PC-9 (cell line): ENCODE results near the gene ZNF443. TPM values are rescaled to one million over a fixed set of nuclear protein-coding genes. Genes with fewer than 3 reads are reported as not detected.
A peak's percentile ranks its signal among the peaks of the same experiment; 100 is the strongest.
"Not testable (repeated sequence)": the region's sequence is repeated elsewhere in the genome, so short reads cannot be mapped to it uniquely, and the experiment has no call there.

Experiments
- BruUV-seq: library from RNA; stranded (reverse); fragments of 400-500 nt; replicated peaks from 2 replicates; lab custom pipeline; 2021; lab: Mats Ljungman, UMichigan
- CTCF ChIA-PET: fragments of 300-600 bp; sonication (Branson Sonifier 250); formaldehyde crosslinking; loops from one replicate; lab custom pipeline; 2022; ENCODE audit warnings: antibody characterized with exemption; lab: Charles Lee
- POLR2A ChIA-PET: fragments of 300-600 bp; sonication (Branson Sonifier 250); formaldehyde crosslinking; loops from one replicate; lab custom pipeline; 2022; ENCODE audit warnings: antibody characterized with exemption; ENCODE audit not compliant: unreplicated experiment; lab: Charles Lee
- DNase-seq, 2 experiments: peaks; one replicate each; pipeline versions ENCODE4 v3.0.0 to v3.0.0-alpha.2; 2015 to 2022; ENCODE audit warnings: mixed read lengths in 1 of 2
- H2AFZ ChIP-seq: fragments of 200-600 bp; sonication (generic); 2 replicates; pipeline ENCODE4 v1.8.1; 2017; ENCODE audit warnings: antibody characterized with exemption
- H3F3A ChIP-seq: fragments of 200-600 bp; sonication (generic); 2 replicates; pipeline ENCODE4 v1.8.1; 2017; ENCODE audit warnings: antibody characterized with exemption, mild to moderate bottlenecking, low read depth; ENCODE audit not compliant: insufficient read depth
- H3K27ac ChIP-seq: fragments of 200-600 bp; sonication (generic); 2 replicates; pipeline ENCODE4 v1.6.1; 2016; ENCODE audit warnings: mixed run types
- H3K27me3 ChIP-seq: fragments of 200-600 bp; sonication (generic); 2 replicates; pipeline ENCODE4 v1.6.1; 2016; ENCODE audit warnings: low read depth, mixed run types; ENCODE audit not compliant: insufficient read depth
- H3K36me3 ChIP-seq: fragments of 200-600 bp; sonication (generic); 2 replicates; pipeline ENCODE4 v1.6.1; 2016; ENCODE audit warnings: low read depth, mixed run types
- H3K4me1 ChIP-seq: fragments of 200-600 bp; sonication (generic); replicated peaks from 2 replicates; pipeline ENCODE4 v1.6.1; 2016; ENCODE audit warnings: mixed run types; ENCODE audit not compliant: insufficient read depth
- H3K4me2 ChIP-seq: fragments of 200-600 bp; sonication (generic); 2 replicates; pipeline ENCODE4 v1.6.1; 2017; ENCODE audit warnings: mixed run types
- H3K4me3 ChIP-seq: fragments of 200-600 bp; sonication (generic); 2 replicates; pipeline ENCODE4 v1.6.1; 2016; ENCODE audit warnings: mixed run types
- H3K79me2 ChIP-seq: fragments of 200-600 bp; sonication (generic); 2 replicates; pipeline ENCODE4 v1.6.1; 2017; ENCODE audit warnings: low read depth, mixed run types
- H3K9me2 ChIP-seq: fragments of 200-600 bp; sonication (generic); 2 replicates; pipeline ENCODE4 v1.8.1; 2017; ENCODE audit warnings: mild to moderate bottlenecking; ENCODE audit not compliant: insufficient read depth
- H3K9me3 ChIP-seq: fragments of 200-600 bp; sonication (generic); 2 replicates; pipeline ENCODE4 v1.8.1; 2016; ENCODE audit warnings: low read depth; ENCODE audit not compliant: insufficient read depth
- H4K20me1 ChIP-seq: fragments of 200-600 bp; sonication (generic); 2 replicates; pipeline ENCODE4 v1.8.1; 2017; ENCODE audit not compliant: insufficient read depth
- EZH2 ChIP-seq: fragments of 200-600 bp; sonication (generic); IDR thresholded peaks from 2 replicates; pipeline ENCODE4 v1.8.0; 2017; ENCODE audit warnings: antibody characterized with exemption, low read depth
- intact Hi-C: fragments of 100-400 bp; cut with micrococcal nuclease; formaldehyde crosslinking; loops from one replicate; pipeline ENCODE4 v1.10.0; 2022; ENCODE audit not compliant: unreplicated experiment
- total RNA-seq: library from RNA; stranded (reverse); gene quantifications from 2 replicates; pipeline ENCODE4 v1.2.3, GENCODE V29; 2021
- TF ChIP-seq, protein P1 (sequence below): fragments of 200-600 bp; sonication (generic); conservative IDR thresholded peaks from 2 replicates; pipeline ENCODE4 v1.6.1; 2017; ENCODE audit warnings: mixed run types, antibody characterized with exemption, mild to moderate bottlenecking, moderate library complexity

The ZNF443 gene
- total RNA-seq, 1 experiment from 2014 or later = 3.3 TPM

- no peaks in the 10 kb centered on the region for H3K4me1 ChIP-seq
- no peaks in the 10 kb centered on the region for H3K36me3 ChIP-seq
- H3F3A ChIP-seq = no peaks in the 10 kb centered on the region
- H3K4me2 ChIP-seq = no peak overlapping the region
- no peak overlapping the region for H3K27ac ChIP-seq
- H3K27me3 ChIP-seq = 0 out of 2 replicates have a peak, but pooled peaks cover 3% of the 10 kb centered on the region
- no peaks in the 10 kb centered on the region for H3K9me2 ChIP-seq
- peaks cover 49% of the 10 kb centered on the region for H3K9me3 ChIP-seq
- peak in 1 of 2 experiments; percentile 33 for DNase-seq
- BruUV-seq = no TSS peak
- no peak overlapping the region for H3K4me3 ChIP-seq
- H3K79me2 ChIP-seq = no peaks in the 10 kb centered on the region
- TF ChIP-seq EZH2 = no peak
- TF ChIP-seq, protein P1, sequence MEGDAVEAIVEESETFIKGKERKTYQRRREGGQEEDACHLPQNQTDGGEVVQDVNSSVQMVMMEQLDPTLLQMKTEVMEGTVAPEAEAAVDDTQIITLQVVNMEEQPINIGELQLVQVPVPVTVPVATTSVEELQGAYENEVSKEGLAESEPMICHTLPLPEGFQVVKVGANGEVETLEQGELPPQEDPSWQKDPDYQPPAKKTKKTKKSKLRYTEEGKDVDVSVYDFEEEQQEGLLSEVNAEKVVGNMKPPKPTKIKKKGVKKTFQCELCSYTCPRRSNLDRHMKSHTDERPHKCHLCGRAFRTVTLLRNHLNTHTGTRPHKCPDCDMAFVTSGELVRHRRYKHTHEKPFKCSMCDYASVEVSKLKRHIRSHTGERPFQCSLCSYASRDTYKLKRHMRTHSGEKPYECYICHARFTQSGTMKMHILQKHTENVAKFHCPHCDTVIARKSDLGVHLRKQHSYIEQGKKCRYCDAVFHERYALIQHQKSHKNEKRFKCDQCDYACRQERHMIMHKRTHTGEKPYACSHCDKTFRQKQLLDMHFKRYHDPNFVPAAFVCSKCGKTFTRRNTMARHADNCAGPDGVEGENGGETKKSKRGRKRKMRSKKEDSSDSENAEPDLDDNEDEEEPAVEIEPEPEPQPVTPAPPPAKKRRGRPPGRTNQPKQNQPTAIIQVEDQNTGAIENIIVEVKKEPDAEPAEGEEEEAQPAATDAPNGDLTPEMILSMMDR = no peak
- POLR2A ChIA-PET = no interaction called here
- H4K20me1 ChIP-seq = no peaks in the 10 kb centered on the region
- intact Hi-C loops = no loop called here
- CTCF ChIA-PET = no interaction called here
- H2AFZ ChIP-seq = no peak overlapping the region
Observed at GRCh38 chr19:12465211-12465610, 24.4 kb upstream of the ZNF443 start.

GRCh38 chr19:12464769-12465168, 23.9 kb upstream of the ZNF443 start:
- Histone ChIP-seq H3K4me2 (no peak overlapping the region), H3K27me3 (0 out of 2 replicates have a peak, but pooled peaks cover under 1% of the 10 kb centered on the region), H3K9me3 (peaks cover 49% of the 10 kb centered on the region), H3K27ac (no peak overlapping the region), H3K4me1 (no peaks in the 10 kb centered on the region), H3K36me3 (no peaks in the 10 kb centered on the region), H3F3A (no peaks in the 10 kb centered on the region), H3K9me2 (no peaks in the 10 kb centered on the region), H3K79me2 (no peaks in the 10 kb centered on the region), H3K4me3 (no peak overlapping the region), H4K20me1 (no peaks in the 10 kb centered on the region), H2AFZ (no peak overlapping the region)
- DNase-seq = no peak
- ChIA-PET POLR2A (no interaction called here), CTCF (no interaction called here)
- intact Hi-C loops = no loop called here
- no TSS peak for BruUV-seq
- TF ChIP-seq EZH2 = no peak
- TF ChIP-seq, protein P1 = no peak

- H3K9me2 ChIP-seq, BruUV-seq, H3K27ac ChIP-seq, H3K79me2 ChIP-seq, H2AFZ ChIP-seq, POLR2A ChIA-PET, H4K20me1 ChIP-seq, H3K4me3 ChIP-seq, intact Hi-C loops, CTCF ChIA-PET, H3K27me3 ChIP-seq, H3F3A ChIP-seq, DNase-seq, H3K4me1 ChIP-seq, H3K36me3 ChIP-seq, H3K4me2 ChIP-seq: not testable (repeated sequence)
- peaks cover 49% of the 10 kb centered on the region for H3K9me3 ChIP-seq
Observed at GRCh38 chr19:12464139-12464538, 23.3 kb upstream of the ZNF443 start.

DNA sequence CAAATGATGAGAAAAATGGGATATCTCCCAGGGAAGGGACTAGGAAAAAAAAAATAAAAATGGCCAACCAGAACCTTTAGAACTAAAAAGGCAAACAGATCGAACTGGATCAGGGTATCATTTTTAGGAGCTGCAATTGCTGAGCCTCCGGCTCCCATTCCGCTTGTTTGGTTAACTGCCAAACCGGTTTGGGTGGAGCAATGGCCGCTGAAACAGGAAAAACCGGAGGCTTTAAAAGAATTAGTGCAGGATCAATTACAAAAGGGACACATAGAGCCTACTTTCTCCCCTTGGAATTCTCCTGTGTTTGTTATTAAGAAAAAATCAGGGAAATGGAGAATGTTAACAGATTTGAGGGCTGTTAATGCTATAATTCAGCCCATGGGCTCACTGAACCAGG, 12.7 kb upstream of the ZNF443 start:
- POLR2A ChIA-PET = no interaction called here
- CTCF ChIA-PET = no interaction called here
- intact Hi-C loops = no loop called here
- Histone ChIP-seq H2AFZ (no peak overlapping the region), H3K4me3 (no peak overlapping the region), H3K4me1 (peaks cover 16% of the 10 kb centered on the region), H3K27me3 (no peaks in the 10 kb centered on the region), H3K27ac (no peak overlapping the region), H3K36me3 (no peaks in the 10 kb centered on the region), H3K9me2 (no peaks in the 10 kb centered on the region), H4K20me1 (no peaks in the 10 kb centered on the region), H3F3A (0 out of 2 replicates have a peak, but pooled peaks cover 3% of the 10 kb centered on the region), H3K79me2 (no peaks in the 10 kb centered on the region), H3K4me2 (peak overlapping the region; percentile 50), H3K9me3 (peaks cover 4% of the 10 kb centered on the region; the same call in 1 of the 2 replicates)
- BruUV-seq = no TSS peak
- TF ChIP-seq EZH2 = no peak
- TF ChIP-seq, protein P1 = no peak
- DNase-seq = peak; percentile 55 to 69
